GM18951 (cell line): Measurements from ENCODE around the gene PSAPL1.

ENCODE experiments used
- POLR2A ChIP-seq: IDR thresholded peaks from 4 replicates; pipeline ENCODE4 v1.6.1; 2011; ENCODE audit warnings: mild to moderate bottlenecking; ENCODE audit not compliant: insufficient read length, insufficient read depth; ENCODE audit errors: extremely low read depth
- in situ Hi-C: fragments of 300-500 bp; cut with MboI; formaldehyde crosslinking; loops from one replicate; pipeline ENCODE4 v1.12.0; 2022; ENCODE audit warnings: low sequenced_read_pairs, mixed read lengths, inconsistent platforms; ENCODE audit not compliant: unreplicated experiment

PSAPL1 gene

DNA sequence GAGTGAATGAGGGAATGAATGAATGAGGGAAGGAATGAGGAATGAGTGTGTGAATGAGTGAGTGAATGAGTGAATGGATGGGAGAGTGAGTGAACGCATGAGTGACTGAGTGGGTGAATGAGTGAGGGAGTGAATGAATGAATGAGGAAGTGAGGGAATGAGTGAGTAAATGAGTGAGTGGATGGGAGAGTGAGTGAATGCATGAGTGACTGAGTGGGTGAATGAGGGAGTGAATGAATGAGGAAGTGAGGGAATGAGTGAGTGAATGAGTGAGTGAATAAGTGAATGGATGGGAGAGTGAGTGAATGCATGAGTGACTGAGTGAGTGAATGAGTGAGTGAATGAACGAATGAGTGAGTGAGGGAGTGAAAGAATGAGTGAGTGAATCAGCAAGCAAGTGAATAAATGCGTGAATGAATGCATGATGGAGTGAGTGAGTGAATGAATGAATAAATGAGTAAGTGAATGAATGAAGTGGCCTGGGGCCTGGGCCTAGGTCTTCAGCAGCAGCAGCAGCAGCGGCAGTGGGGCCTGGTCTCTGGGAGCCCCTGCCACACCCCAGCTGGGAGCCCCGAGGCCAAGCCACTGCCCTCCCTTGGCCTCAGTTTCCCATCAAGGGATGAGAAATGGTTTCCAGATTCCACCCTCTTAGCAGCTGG lies 16.2 kb upstream of the PSAPL1 start:
- TF ChIP-seq POLR2A: no peak

DNA sequence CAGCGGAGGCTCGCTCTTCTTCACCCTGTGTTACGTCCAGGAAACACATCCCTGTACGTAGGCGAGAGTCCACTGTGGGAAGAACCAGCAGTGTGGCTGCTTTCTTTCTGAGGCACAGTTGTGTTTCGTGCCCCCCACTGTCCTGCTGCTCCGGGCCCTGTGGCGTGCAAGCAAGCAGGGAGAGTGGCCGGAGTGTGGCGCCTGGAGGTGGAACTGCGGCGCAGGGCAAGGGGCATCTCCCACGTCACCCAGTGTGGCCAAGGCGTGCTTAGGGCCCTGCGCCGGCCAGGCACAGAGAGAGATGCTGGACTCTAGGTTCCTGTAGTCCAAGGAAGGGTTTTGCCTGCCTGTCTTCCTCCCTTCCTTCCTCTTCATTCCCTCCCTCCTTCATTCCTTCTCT lies 13.3 kb upstream of the PSAPL1 start:
- in situ Hi-C loops: no loop called here
- no peak for TF ChIP-seq POLR2A

More for the DNA sequence above, 16.2 kb upstream of the PSAPL1 start:
- in situ Hi-C loops: no loop called here

- in situ Hi-C loops: no loop called here
- TF ChIP-seq POLR2A: no peak
Observed at GRCh38 chr4:7447236-7447635, 12.5 kb upstream of the PSAPL1 start.

- in situ Hi-C loops: no loop called here
- TF ChIP-seq POLR2A: no peak
Observed at GRCh38 chr4:7444731-7445130, 10.0 kb upstream of the PSAPL1 start.

- no peak for TF ChIP-seq POLR2A
- in situ Hi-C loops: no loop called here
Observed at GRCh38 chr4:7444314-7444713, 9.6 kb upstream of the PSAPL1 start.

DNA sequence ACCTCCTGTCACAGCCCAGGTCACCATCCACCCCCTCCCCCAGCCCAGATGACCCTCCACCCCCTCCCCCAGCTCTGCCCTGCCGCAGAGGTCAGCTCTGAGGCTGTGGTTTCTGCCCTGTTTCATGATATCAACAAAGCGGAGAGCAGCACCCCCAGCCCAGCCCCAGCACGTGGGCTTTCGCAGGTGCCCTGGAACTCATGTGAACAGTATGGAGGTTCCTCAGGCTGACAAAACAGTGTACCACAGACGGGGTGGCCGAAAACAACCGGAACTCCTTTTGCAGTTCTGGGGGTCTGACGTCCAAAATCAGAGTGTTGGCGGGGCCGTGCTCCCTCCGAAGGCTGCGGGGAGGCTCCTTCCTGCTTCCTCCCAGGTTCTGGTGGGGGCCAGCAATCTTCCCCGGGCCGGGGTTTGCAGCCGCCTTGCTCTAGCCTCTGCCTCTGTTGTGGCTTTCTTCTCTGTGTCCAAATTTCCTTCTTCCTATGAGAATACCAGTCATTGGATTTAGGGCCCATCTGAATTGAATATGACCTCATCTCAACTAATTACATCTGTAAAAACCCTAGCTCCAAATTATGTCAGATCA lies 7.9 kb upstream of the PSAPL1 start:
- in situ Hi-C loops: no loop called here
- no peak for TF ChIP-seq POLR2A

DNA sequence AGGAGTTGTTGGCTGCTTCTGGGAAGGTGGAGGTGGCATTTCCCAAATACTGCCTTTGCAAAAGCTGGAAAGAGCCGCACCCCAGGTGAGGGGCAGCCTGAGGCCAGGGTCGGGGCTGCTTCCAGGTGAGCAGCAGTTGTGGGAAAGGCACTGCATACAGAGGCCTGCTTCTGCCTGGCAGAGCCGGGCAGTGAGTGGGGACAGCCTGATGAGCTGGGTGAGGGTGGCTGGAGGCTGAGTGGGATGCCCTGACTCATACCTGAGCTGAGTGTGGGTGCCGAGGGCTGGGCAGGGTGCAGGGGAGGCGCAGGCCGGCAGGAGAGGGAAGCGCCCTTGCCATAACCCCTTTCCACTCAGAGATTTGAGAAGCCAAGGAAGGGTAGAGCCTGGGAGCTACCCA lies 6.5 kb upstream of the PSAPL1 start:
- no peak for TF ChIP-seq POLR2A
- in situ Hi-C loops: no loop called here

DNA sequence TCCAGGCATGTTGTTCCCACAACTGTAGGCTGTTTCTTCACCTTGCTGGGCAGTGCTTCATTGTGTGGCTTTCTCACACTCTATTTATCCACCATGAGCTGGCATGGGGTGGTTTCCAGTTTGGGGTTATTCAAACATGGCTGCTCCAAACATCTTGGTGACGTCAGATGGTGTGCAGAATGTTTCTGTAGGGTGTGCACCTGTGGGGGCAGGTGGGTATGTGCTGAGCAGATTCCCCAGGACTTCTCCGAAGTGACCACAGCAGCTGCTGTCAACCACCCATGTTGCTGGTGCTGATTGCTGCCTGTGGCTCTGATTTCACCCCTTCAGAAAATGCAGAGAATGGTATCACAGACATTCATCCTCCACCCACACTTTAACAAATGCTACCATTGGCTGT lies 5.0 kb upstream of the PSAPL1 start:
- in situ Hi-C loops: no loop called here
- no peak for TF ChIP-seq POLR2A

- in situ Hi-C loops: no loop called here
- no peak for TF ChIP-seq POLR2A
Observed at GRCh38 chr4:7436256-7436655, 1.5 kb upstream of the PSAPL1 start.

DNA sequence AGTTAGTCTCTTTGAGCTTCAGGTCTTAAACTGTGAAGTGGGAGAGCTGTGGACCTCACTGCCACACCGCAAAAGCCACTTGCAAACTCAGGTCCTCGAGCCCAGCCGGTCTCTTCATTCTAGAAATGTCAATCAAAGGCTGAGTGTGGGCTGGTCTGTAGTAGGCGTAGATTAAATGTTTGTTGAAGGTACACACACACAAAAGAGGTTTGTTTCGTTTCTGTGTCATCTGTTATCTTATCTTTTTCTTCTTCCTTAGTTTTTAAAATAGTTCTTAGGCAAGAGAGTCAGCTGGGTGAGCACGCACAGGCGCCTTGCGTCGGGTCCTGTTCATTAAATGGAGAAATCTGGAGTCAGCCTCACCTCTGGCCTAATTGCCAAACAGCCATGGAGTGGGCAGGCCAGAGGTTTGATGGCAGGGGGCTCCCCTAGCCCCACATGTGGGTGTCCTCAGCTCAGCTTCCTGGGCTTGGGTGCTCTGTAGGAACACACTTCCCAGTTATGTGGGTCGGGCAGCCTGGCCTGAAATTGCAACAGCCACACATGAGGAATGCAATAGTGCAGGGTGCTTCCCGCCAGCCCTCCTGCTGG lies 836 bp upstream of the PSAPL1 start:
- TF ChIP-seq POLR2A: no peak
- in situ Hi-C loops: no loop called here

GRCh38 chr4:7434141-7434765 lies 477 bp downstream of the PSAPL1 start:
- TF ChIP-seq POLR2A: no peak
- in situ Hi-C loops: no loop called here

DNA sequence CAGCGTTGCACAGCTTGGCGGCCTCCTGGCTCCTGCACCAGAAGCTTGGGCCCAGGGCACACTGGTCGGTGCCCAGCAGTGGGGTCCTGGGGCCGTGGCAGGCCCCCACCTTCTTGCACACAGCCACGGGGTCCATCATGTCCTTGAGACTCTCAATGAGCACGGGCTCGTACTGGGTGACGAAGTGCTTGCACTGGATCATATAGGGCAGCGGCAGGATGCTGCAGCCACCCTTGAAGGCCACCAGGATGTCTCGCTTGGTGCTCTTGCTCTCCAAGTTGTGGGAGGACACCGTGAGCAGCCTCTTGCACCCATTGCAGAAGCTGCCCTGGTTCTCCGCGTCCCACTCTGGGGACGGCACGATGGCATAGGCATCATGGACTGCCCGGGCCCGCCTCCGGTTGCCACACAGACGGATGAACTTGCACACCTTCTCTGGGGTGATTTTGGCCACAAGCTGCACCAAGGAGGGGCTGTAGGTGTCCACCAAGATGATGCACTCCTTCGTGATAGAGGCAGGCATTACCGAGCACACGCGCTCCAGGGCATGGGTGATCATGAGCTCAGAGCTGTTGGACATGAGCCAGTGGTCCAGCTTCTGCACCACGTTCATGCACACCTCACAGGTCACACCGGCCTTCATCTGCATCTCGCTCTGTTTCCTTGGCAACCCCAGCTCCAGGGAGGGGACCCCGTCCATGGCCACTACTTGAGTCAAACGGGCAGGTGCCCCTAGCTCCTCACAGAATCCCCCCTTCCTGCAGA lies 1.2 kb downstream of the PSAPL1 start:
- in situ Hi-C loops: no loop called here
- TF ChIP-seq POLR2A: no peak
